ENCODE results near the gene PLA2G12A. TPM values are rescaled to one million over a fixed set of nuclear protein-coding genes. Genes with fewer than 3 reads are reported as not detected.

Gene PLA2G12A
- total and polyA plus RNA-seq, 2 experiments from 2014 or later, result 14.4 to 44.8 TPM

DNA sequence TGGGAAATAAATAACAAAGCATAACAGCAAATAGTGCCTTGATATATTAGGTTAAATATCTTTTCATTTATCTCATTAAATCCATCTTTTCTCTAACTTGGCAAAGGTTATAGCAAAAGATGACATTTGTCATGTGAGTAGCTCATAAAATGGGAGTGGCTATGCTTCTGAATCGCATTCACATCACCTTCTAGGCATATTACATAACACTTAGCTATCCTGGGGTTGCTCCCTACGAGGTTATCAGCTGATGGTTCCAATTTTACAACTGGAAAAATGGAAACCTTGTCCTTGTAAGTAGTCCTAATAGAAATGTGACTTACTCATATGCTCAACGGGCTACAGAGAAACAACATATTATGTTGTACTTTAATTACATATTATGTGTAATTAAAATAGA lies 16.4 kb downstream of the PLA2G12A start:
- Histone ChIP-seq H3K27ac (no peak overlapping the region), H3K36me3 (ENCODE audit: low read depth) (peaks cover 4% of the 10 kb centered on the region; the same call in 1 of the 2 replicates), H3K4me2 (ENCODE audit: unreplicated experiment) (no peak overlapping the region), H3F3A (ENCODE audit: insufficient read depth) (no peaks in the 10 kb centered on the region), H3K4me1 (ENCODE audit: insufficient read depth) (no peaks in the 10 kb centered on the region), H3K9me2 (ENCODE audit: insufficient read depth) (no peaks in the 10 kb centered on the region), H3K9me3 (ENCODE audit: low read depth) (no peaks in the 10 kb centered on the region), H2AFZ (no peak overlapping the region), H3K4me3 (no peak overlapping the region), H3K9ac (no peak overlapping the region), H3K27me3 (replicated peaks; ENCODE audit: insufficient read depth) (no peaks in the 10 kb centered on the region), H3K79me2 (ENCODE audit: insufficient read depth) (no peaks in the 10 kb centered on the region), H4K20me1 (ENCODE audit: insufficient read depth) (no peaks in the 10 kb centered on the region)
- no peak for DNase-seq
- TF ChIP-seq EZH2 (IDR thresholded peaks at IDR 0.05; ENCODE audit: insufficient read depth, poor library complexity, severe bottlenecking) (no peak), EZH2phosphoT487 (IDR thresholded peaks at IDR 0.05; ENCODE audit: insufficient read depth, low read depth) (no peak)
- in situ Hi-C loops (cut with MboI), result no loop called here
- 93% methylated on average over 3 of the region's 3 CpGs for WGBS, 2 experiments (ENCODE audit: low coverage in 1 of 2, low lambda C conversion rate in 2 of 2, missing lambda C conversion rate in 2 of 2)

- TF ChIP-seq EZH2 (IDR thresholded peaks at IDR 0.05; ENCODE audit: insufficient read depth, poor library complexity, severe bottlenecking) (no peak), EZH2phosphoT487 (IDR thresholded peaks at IDR 0.05; ENCODE audit: insufficient read depth, low read depth) (no peak)
- WGBS, 2 experiments (ENCODE audit: low coverage in 1 of 2, low lambda C conversion rate in 2 of 2, missing lambda C conversion rate in 2 of 2), result 90 to 100% methylated on average over 1 of the region's 1 CpG
- H4K20me1 ChIP-seq (ENCODE audit: insufficient read depth), result no peaks in the 10 kb centered on the region
- peaks cover 6% of the 10 kb centered on the region for H3F3A ChIP-seq (ENCODE audit: insufficient read depth)
- no peak overlapping the region for H3K4me2 ChIP-seq (ENCODE audit: unreplicated experiment)
- in situ Hi-C loops (cut with MboI), result no loop called here
- no peak overlapping the region for H3K4me3 ChIP-seq
- H3K27me3 ChIP-seq (replicated peaks; ENCODE audit: insufficient read depth), result no peaks in the 10 kb centered on the region
- DNase-seq, result no peak
- 0 out of 2 replicates have a peak, but pooled peaks cover 2% of the 10 kb centered on the region for H3K4me1 ChIP-seq (ENCODE audit: insufficient read depth)
- H3K9me3 ChIP-seq (ENCODE audit: low read depth), result no peaks in the 10 kb centered on the region
- no peak overlapping the region for H2AFZ ChIP-seq
- H3K79me2 ChIP-seq (ENCODE audit: insufficient read depth), result no peaks in the 10 kb centered on the region
- H3K27ac ChIP-seq, result no peak overlapping the region
- H3K9ac ChIP-seq, result no peak overlapping the region
- H3K9me2 ChIP-seq (ENCODE audit: insufficient read depth), result no peaks in the 10 kb centered on the region
- H3K36me3 ChIP-seq (ENCODE audit: low read depth), result peaks cover 3% of the 10 kb centered on the region; the same call in 1 of the 2 replicates
Measured at GRCh38 chr4:109708990-109709389, 20.9 kb downstream of the PLA2G12A start.

DNA sequence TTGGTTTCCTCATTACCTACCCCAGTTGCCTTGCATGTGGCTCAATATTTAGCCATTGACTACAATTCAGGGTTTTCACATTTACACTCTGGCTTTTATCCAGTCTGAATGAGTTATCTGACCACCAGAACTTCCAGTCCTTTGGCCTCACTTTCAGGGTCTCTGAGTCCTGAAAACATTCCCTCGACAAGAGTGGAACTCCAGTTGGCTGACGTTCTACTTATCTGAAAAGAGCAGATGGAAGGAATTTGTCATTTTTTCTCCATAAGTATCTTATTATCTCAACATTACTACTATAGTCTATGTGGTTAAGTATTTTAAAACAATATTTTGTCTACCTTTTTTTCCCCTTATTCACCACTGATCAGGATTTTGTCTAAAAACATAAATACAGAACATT lies 21.4 kb downstream of the PLA2G12A start:
- H3K9ac ChIP-seq, result no peak overlapping the region
- H3K4me3 ChIP-seq, result no peak overlapping the region
- no peaks in the 10 kb centered on the region for H3K9me2 ChIP-seq (ENCODE audit: insufficient read depth)
- DNase-seq, result no peak
- H3F3A ChIP-seq (ENCODE audit: insufficient read depth), result peaks cover 11% of the 10 kb centered on the region
- H2AFZ ChIP-seq, result no peak overlapping the region
- no peaks in the 10 kb centered on the region for H3K9me3 ChIP-seq (ENCODE audit: low read depth)
- no peak overlapping the region for H3K27ac ChIP-seq
- no peaks in the 10 kb centered on the region for H3K36me3 ChIP-seq (ENCODE audit: low read depth)
- 32 to 38% methylated on average over 2 of the region's 2 CpGs for WGBS, 2 experiments (ENCODE audit: low coverage in 1 of 2, low lambda C conversion rate in 2 of 2, missing lambda C conversion rate in 2 of 2)
- no peak overlapping the region for H3K4me2 ChIP-seq (ENCODE audit: unreplicated experiment)
- no peaks in the 10 kb centered on the region for H4K20me1 ChIP-seq (ENCODE audit: insufficient read depth)
- H3K4me1 ChIP-seq (ENCODE audit: insufficient read depth), result 0 out of 2 replicates have a peak, but pooled peaks cover 4% of the 10 kb centered on the region
- H3K79me2 ChIP-seq (ENCODE audit: insufficient read depth), result no peaks in the 10 kb centered on the region
- TF ChIP-seq EZH2phosphoT487 (IDR thresholded peaks at IDR 0.05; ENCODE audit: insufficient read depth, low read depth), result no peak
- TF ChIP-seq EZH2 (IDR thresholded peaks at IDR 0.05; ENCODE audit: insufficient read depth, poor library complexity, severe bottlenecking), result no peak
- H3K27me3 ChIP-seq (replicated peaks; ENCODE audit: insufficient read depth), result no peaks in the 10 kb centered on the region
- in situ Hi-C loops (cut with MboI), result no loop called here

- H3K79me2 ChIP-seq (ENCODE audit: insufficient read depth), result peaks cover 26% of the 10 kb centered on the region
- peak overlapping the region; percentile 83 for H3K4me3 ChIP-seq
- H3K4me2 ChIP-seq (ENCODE audit: unreplicated experiment), result peak overlapping the region; percentile 82
- no peaks in the 10 kb centered on the region for H3K9me2 ChIP-seq (ENCODE audit: insufficient read depth)
- peak overlapping the region; percentile 60 for H3K27ac ChIP-seq
- peak overlapping the region; percentile 98 for H2AFZ ChIP-seq
- in situ Hi-C loops (cut with MboI), result no loop called here
- H3K4me1 ChIP-seq (ENCODE audit: insufficient read depth), result peaks cover 12% of the 10 kb centered on the region; the same call in 1 of the 2 replicates
- peaks cover 11% of the 10 kb centered on the region for H3F3A ChIP-seq (ENCODE audit: insufficient read depth)
- H3K27me3 ChIP-seq (replicated peaks; ENCODE audit: insufficient read depth), result no peaks in the 10 kb centered on the region
- no peaks in the 10 kb centered on the region for H4K20me1 ChIP-seq (ENCODE audit: insufficient read depth)
- H3K9me3 ChIP-seq (ENCODE audit: low read depth), result no peaks in the 10 kb centered on the region
- peak overlapping the region; percentile 81 for H3K9ac ChIP-seq
- H3K36me3 ChIP-seq (ENCODE audit: low read depth), result no peaks in the 10 kb centered on the region
- TF ChIP-seq EZH2phosphoT487 (IDR thresholded peaks at IDR 0.05; ENCODE audit: insufficient read depth, low read depth) (no peak), EZH2 (IDR thresholded peaks at IDR 0.05; ENCODE audit: insufficient read depth, poor library complexity, severe bottlenecking) (no peak)
- 6 to 8% methylated on average over 11 of the region's 11 CpGs for WGBS, 2 experiments (ENCODE audit: low coverage in 1 of 2, low lambda C conversion rate in 2 of 2, missing lambda C conversion rate in 2 of 2)
- DNase-seq, result peak; percentile 28
Measured at GRCh38 chr4:109703664-109704361, 26.1 kb downstream of the PLA2G12A start.

All from GM23248 (cell line).